K562 (cell line): Measurements from ENCODE around the gene TIMM17A. TPM values are rescaled to one million over a fixed set of nuclear protein-coding genes. Genes with fewer than 3 reads are reported as not detected.

Source experiments
- CTBP1 ChIP-seq: fragments of 450-650 bp; IDR thresholded peaks from 2 replicates; pipeline ENCODE4 v1.6.1; 2016; ENCODE audit warnings: borderline replicate concordance
- EGR1 ChIP-seq: fragments of 450-650 bp; conservative IDR thresholded peaks from 2 replicates; pipeline ENCODE4 v1.6.1; 2017; ENCODE audit warnings: mild to moderate bottlenecking
- ELF1 ChIP-seq: fragments of 200-800 bp; sonication (Bioruptor generic); IDR thresholded peaks from 2 replicates; pipeline ENCODE4 v1.6.1; 2016; ENCODE audit warnings: missing genetic modification characterization, missing compliant biosample characterization
- HSF4 ChIP-seq: fragments of 250-450 bp; sonication (Bioruptor Pico); IDR thresholded peaks from 2 replicates; pipeline ENCODE4 v2.1.2; 2022; ENCODE audit warnings: mild to moderate bottlenecking, moderate library complexity, borderline replicate concordance
- LARP7 ChIP-seq: fragments of 450-650 bp; IDR thresholded peaks from 2 replicates; pipeline ENCODE4 v1.6.1; 2016
- MAZ ChIP-seq, 2 experiments: fragments of 450-650 bp in 1 of 2; sonication (generic) in 1 of 2; formaldehyde crosslinking; IDR thresholded peaks in 1 of 2; conservative IDR thresholded peaks in 1 of 2; 2 replicates each; pipeline versions ENCODE4 v1.4.0 to v1.5.0; 2020; ENCODE audit warnings: mild to moderate bottlenecking in 1 of 2, missing genetic modification reagents in 1 of 2
- TAF7 ChIP-seq: fragments of 450-650 bp; IDR thresholded peaks from 2 replicates; pipeline ENCODE4 v1.6.1; 2016; ENCODE audit warnings: missing genetic modification characterization, missing compliant biosample characterization
- TRIM24 ChIP-seq, 2 experiments: fragments of 450-650 bp; IDR thresholded peaks; 2 replicates each; pipeline ENCODE4 v1.6.1; 2016
- ZBTB17 ChIP-seq: fragments of 450-650 bp; formaldehyde crosslinking; IDR thresholded peaks from 2 replicates; pipeline ENCODE4 v1.4.0; 2020; ENCODE audit warnings: mild to moderate bottlenecking
- ZNF311 ChIP-seq: fragments of 250-450 bp; sonication (Bioruptor Pico); IDR thresholded peaks from 2 replicates; pipeline ENCODE4 v1.4.0; 2020; ENCODE audit warnings: mild to moderate bottlenecking, moderate library complexity
- ZNF444 ChIP-seq: fragments of 250-450 bp; sonication (Bioruptor Pico); IDR thresholded peaks from 2 replicates; pipeline ENCODE4 v1.4.0; 2020; ENCODE audit warnings: mild to moderate bottlenecking, moderate library complexity
- ZNF699 ChIP-seq: fragments of 250-450 bp; sonication (Bioruptor Pico); IDR thresholded peaks from 2 replicates; pipeline ENCODE4 v1.8.0; 2021; ENCODE audit warnings: mild to moderate bottlenecking, moderate library complexity; ENCODE audit not compliant: insufficient replicate concordance
- polyA plus RNA-seq, 8 experiments: library from polyadenylated mRNA; depleted of rRNA in 4 of 8; stranded (reverse) in 5 of 8; unstranded in 3 of 8; fragments of >200 nt; fragmentation: Nextera tagmentation in 2 of 8; fragmentation: Illumina TruSeq in 1 of 8; extraction: Ambion mirVana in 2 of 8; extraction: Trizol in 1 of 8; gene quantifications; 2 replicates each; pipeline versions ENCODE4 v1.2.1 to v1.2.3, GENCODE V29; 2011 to 2014; ENCODE audit warnings: inconsistent platforms in 1 of 8, missing spikeins in 1 of 8
- total RNA-seq, 7 experiments: library from RNA; depleted of rRNA in 6 of 7; stranded (reverse); fragments of >200 nt in 6 of 7; fragmentation: Illumina TruSeq in 2 of 7; extraction: Trizol in 2 of 7; gene quantifications; 2 replicates each; pipeline versions ENCODE4 v1.2.1 to v1.2.3, GENCODE V29; 2011 to 2021; ENCODE audit warnings: low replicate concordance in 1 of 7
- TF ChIP-seq, protein P1 (sequence below): sonication (generic); formaldehyde crosslinking; IDR thresholded peaks from 2 replicates; pipeline ENCODE4 v1.8.1; 2023; ENCODE audit warnings: mild to moderate bottlenecking, missing genetic modification reagents
- TF ChIP-seq, protein P2 (sequence below), 2 experiments: fragments of 450-650 bp; IDR thresholded peaks; 2 replicates each; pipeline ENCODE4 v1.6.1; 2018; ENCODE audit warnings: mild to moderate bottlenecking in 2 of 2, low read depth in 1 of 2; ENCODE audit not compliant: partially characterized antibody in 2 of 2
- TF ChIP-seq, protein P3 (sequence below): fragments of 450-650 bp; formaldehyde crosslinking; conservative IDR thresholded peaks from 2 replicates; pipeline ENCODE4 v1.4.0; 2022; ENCODE audit warnings: mild to moderate bottlenecking, missing genetic modification characterization

TIMM17A gene
- total and polyA plus RNA-seq, 9 of the 15 experiments (the other 6 are each of a cell fraction or from before 2014, with no cell fraction given): 116 to 744 (median 180) TPM

DNA sequence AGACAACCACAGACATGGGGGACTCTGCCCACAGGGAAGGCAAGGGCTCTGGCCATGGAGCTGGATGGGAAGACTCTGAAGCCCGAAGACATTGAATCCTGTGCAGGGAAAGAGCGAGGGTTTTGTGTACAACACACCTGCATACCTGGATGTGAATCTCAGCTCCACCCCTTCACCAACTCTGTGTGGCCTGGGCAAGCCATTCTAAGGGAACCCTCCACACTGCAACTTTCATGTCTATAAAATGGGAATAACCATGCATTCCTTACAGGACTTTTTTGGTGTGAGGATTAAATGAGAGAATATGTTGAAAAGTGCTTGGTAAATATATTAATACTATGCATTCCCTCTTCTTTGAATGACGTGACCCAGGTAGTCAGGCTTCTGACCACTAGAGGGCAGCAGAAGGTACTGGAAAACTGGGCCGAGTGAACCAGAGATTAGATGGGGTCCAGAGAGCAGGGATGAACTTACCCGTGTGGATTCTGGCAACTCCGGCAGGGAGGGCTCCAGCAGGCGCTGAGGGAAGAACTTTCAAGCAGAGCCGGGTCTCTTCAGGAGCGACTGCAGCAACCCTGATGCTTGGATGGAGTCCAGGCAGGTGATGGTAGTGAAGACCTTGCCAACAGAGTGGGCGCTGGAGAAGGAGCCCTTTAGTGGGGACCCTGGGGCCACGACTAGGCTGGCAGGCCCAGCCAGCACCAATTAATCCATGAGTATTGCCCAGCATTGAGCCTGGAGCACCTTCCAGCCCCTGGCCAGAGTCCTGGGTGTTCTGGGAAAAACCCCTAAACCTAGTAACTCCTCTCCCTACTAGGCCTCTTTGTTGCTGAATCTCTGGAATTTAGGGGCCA lies 54.2 kb downstream of the TIMM17A start (continued):
- TF ChIP-seq EGR1: no peak
- TF ChIP-seq, protein P1, sequence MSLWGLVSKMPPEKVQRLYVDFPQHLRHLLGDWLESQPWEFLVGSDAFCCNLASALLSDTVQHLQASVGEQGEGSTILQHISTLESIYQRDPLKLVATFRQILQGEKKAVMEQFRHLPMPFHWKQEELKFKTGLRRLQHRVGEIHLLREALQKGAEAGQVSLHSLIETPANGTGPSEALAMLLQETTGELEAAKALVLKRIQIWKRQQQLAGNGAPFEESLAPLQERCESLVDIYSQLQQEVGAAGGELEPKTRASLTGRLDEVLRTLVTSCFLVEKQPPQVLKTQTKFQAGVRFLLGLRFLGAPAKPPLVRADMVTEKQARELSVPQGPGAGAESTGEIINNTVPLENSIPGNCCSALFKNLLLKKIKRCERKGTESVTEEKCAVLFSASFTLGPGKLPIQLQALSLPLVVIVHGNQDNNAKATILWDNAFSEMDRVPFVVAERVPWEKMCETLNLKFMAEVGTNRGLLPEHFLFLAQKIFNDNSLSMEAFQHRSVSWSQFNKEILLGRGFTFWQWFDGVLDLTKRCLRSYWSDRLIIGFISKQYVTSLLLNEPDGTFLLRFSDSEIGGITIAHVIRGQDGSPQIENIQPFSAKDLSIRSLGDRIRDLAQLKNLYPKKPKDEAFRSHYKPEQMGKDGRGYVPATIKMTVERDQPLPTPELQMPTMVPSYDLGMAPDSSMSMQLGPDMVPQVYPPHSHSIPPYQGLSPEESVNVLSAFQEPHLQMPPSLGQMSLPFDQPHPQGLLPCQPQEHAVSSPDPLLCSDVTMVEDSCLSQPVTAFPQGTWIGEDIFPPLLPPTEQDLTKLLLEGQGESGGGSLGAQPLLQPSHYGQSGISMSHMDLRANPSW (CRISPR knock-in tag): no peak
- TF ChIP-seq ZNF444 (CRISPR knock-in tag): no peak
- TF ChIP-seq TRIM24 (IDR thresholded peaks at IDR 0.05): no peak
- TF ChIP-seq CTBP1: peak; percentile 64; the same call in 1 of the 2 replicates
- no peak for TF ChIP-seq ELF1 (tag)
- TF ChIP-seq HSF4 (CRISPR knock-in tag): no peak
- no peak for TF ChIP-seq ZNF311
- TF ChIP-seq, protein P2, sequence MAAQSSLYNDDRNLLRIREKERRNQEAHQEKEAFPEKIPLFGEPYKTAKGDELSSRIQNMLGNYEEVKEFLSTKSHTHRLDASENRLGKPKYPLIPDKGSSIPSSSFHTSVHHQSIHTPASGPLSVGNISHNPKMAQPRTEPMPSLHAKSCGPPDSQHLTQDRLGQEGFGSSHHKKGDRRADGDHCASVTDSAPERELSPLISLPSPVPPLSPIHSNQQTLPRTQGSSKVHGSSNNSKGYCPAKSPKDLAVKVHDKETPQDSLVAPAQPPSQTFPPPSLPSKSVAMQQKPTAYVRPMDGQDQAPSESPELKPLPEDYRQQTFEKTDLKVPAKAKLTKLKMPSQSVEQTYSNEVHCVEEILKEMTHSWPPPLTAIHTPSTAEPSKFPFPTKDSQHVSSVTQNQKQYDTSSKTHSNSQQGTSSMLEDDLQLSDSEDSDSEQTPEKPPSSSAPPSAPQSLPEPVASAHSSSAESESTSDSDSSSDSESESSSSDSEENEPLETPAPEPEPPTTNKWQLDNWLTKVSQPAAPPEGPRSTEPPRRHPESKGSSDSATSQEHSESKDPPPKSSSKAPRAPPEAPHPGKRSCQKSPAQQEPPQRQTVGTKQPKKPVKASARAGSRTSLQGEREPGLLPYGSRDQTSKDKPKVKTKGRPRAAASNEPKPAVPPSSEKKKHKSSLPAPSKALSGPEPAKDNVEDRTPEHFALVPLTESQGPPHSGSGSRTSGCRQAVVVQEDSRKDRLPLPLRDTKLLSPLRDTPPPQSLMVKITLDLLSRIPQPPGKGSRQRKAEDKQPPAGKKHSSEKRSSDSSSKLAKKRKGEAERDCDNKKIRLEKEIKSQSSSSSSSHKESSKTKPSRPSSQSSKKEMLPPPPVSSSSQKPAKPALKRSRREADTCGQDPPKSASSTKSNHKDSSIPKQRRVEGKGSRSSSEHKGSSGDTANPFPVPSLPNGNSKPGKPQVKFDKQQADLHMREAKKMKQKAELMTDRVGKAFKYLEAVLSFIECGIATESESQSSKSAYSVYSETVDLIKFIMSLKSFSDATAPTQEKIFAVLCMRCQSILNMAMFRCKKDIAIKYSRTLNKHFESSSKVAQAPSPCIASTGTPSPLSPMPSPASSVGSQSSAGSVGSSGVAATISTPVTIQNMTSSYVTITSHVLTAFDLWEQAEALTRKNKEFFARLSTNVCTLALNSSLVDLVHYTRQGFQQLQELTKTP (IDR thresholded peaks at IDR 0.05; ENCODE audit: low read depth in 1 of 2, partially characterized antibody in 2 of 2): peak in 1 of 2 experiments; percentile 29
- peak; percentile 19; the same call in 1 of the 2 replicates for TF ChIP-seq ZBTB17
- no peak for TF ChIP-seq ZNF699
- TF ChIP-seq LARP7: no peak
- no peak for TF ChIP-seq TAF7 (tag)
- TF ChIP-seq MAZ (CRISPR knock-in tag; conservative IDR thresholded peaks at IDR 0.05 in 1 of 2, IDR thresholded peaks at IDR 0.05 in 1 of 2): peak in 1 of 2 experiments; percentile 41
- TF ChIP-seq, protein P3, sequence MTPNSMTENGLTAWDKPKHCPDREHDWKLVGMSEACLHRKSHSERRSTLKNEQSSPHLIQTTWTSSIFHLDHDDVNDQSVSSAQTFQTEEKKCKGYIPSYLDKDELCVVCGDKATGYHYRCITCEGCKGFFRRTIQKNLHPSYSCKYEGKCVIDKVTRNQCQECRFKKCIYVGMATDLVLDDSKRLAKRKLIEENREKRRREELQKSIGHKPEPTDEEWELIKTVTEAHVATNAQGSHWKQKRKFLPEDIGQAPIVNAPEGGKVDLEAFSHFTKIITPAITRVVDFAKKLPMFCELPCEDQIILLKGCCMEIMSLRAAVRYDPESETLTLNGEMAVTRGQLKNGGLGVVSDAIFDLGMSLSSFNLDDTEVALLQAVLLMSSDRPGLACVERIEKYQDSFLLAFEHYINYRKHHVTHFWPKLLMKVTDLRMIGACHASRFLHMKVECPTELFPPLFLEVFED (CRISPR knock-in tag): 0 out of 2 replicates have a peak, but pooled peaks have one; percentile 33
